Left ventricle myocardium inferior (tissue), 1 donor: Measurements from ENCODE around the gene MATK. TPM values are rescaled to one million over a fixed set of nuclear protein-coding genes. Genes with fewer than 3 reads are reported as not detected.

ENCODE experiments used
- DNase-seq: peaks from one replicate; pipeline ENCODE4 v3.0.0-alpha.2; 2020
- H3K27ac ChIP-seq: fragments of 200-600 bp; replicated peaks from 2 replicates; pipeline ENCODE4 v1.8.0; 2021
- H3K27me3 ChIP-seq: fragments of 200-600 bp; 2 replicates; pipeline ENCODE4 v1.8.0; 2021; ENCODE audit warnings: low read depth
- H3K36me3 ChIP-seq: fragments of 200-600 bp; 2 replicates; pipeline ENCODE4 v1.8.0; 2021
- H3K4me1 ChIP-seq: fragments of 200-600 bp; 2 replicates; pipeline ENCODE4 v1.8.0; 2021
- H3K4me3 ChIP-seq: fragments of 200-600 bp; 2 replicates; pipeline ENCODE4 v1.8.0; 2021; ENCODE audit warnings: mild to moderate bottlenecking, moderate library complexity
- H3K9me3 ChIP-seq: fragments of 200-600 bp; replicated peaks from 2 replicates; pipeline ENCODE4 v1.8.0; 2021
- intact Hi-C: fragments of 100-400 bp; cut with micrococcal nuclease; formaldehyde crosslinking; loops from one replicate; pipeline ENCODE4 v1.11.0; 2022
- total RNA-seq: library from RNA; stranded (reverse); fragmentation: NEBNext Ultra II Directional; extraction: Animal tissue kit (Norgen Biotek cat#: 25700); gene quantifications from one replicate; pipeline ENCODE4 v1.2.1, GENCODE V29; 2021
- TF ChIP-seq, protein P1 (sequence below): fragments of 200-600 bp; IDR thresholded peaks from 2 replicates; pipeline ENCODE4 v1.8.0; 2021; ENCODE audit warnings: antibody characterized with exemption, mild to moderate bottlenecking, borderline replicate concordance
- donor health status: DM: no; HTN: yes; CAD: no; lungs with severe emphysema.

Gene MATK
- total RNA-seq, 1 donor from 2014 or later = 0.14 TPM

- no peaks in the 10 kb centered on the region for H3K36me3 ChIP-seq
- peaks cover 7% of the 10 kb centered on the region for H3K4me1 ChIP-seq
- intact Hi-C loops = no loop called here
- H3K27me3 ChIP-seq = peaks cover 76% of the 10 kb centered on the region
- H3K27ac ChIP-seq = no peak overlapping the region
- no peaks in the 10 kb centered on the region for H3K9me3 ChIP-seq
- no peak for DNase-seq
- no peak overlapping the region for H3K4me3 ChIP-seq
- TF ChIP-seq, protein P1, sequence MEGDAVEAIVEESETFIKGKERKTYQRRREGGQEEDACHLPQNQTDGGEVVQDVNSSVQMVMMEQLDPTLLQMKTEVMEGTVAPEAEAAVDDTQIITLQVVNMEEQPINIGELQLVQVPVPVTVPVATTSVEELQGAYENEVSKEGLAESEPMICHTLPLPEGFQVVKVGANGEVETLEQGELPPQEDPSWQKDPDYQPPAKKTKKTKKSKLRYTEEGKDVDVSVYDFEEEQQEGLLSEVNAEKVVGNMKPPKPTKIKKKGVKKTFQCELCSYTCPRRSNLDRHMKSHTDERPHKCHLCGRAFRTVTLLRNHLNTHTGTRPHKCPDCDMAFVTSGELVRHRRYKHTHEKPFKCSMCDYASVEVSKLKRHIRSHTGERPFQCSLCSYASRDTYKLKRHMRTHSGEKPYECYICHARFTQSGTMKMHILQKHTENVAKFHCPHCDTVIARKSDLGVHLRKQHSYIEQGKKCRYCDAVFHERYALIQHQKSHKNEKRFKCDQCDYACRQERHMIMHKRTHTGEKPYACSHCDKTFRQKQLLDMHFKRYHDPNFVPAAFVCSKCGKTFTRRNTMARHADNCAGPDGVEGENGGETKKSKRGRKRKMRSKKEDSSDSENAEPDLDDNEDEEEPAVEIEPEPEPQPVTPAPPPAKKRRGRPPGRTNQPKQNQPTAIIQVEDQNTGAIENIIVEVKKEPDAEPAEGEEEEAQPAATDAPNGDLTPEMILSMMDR = no peak
Observed at GRCh38 chr19:3831601-3832000, 45.4 kb upstream of the MATK start.

GRCh38 chr19:3830621-3831589 is 44.7 kb upstream of the MATK start:
- H3K27me3 ChIP-seq = peaks cover 83% of the 10 kb centered on the region
- intact Hi-C loops = no loop called here

DNA sequence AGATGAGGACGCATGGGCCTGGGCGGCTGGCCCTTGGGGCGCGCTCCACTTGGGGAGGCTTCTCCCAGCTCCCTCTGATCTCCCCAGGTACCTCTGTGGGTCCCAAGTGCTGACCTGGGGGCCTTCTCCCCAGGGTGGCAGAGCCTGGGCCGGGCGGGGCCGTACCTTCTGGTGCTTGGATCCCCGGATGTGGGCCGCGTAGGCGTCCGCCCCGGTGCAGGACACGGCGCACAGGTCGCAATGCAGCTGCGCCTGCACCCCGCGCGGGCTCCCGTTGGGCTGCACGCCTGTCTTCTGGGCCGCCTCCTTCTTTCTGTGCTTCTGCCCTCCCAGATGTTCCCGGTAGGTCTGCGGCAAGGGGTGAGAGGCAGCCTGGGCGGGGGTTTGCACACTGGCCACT is 41.1 kb upstream of the MATK start:
- intact Hi-C loops = no loop called here

More at GRCh38 chr19:3830621-3831589, 44.7 kb upstream of the MATK start:
- Histone ChIP-seq H3K9me3 (no peaks in the 10 kb centered on the region), H3K4me3 (no peak overlapping the region), H3K36me3 (no peaks in the 10 kb centered on the region), H3K4me1 (peaks cover 7% of the 10 kb centered on the region), H3K27ac (no peak overlapping the region)
- no peak for DNase-seq
- TF ChIP-seq, protein P1 = no peak

GRCh38 chr19:3826163-3826562 is 40.0 kb upstream of the MATK start:
- no peak for DNase-seq
- Histone ChIP-seq H3K4me1 (peaks cover 10% of the 10 kb centered on the region), H3K36me3 (no peaks in the 10 kb centered on the region), H3K4me3 (no peak overlapping the region), H3K27ac (no peak overlapping the region), H3K9me3 (no peaks in the 10 kb centered on the region), H3K27me3 (peaks cover 64% of the 10 kb centered on the region)
- intact Hi-C loops = no loop called here
- TF ChIP-seq, protein P1 = no peak

More for the DNA sequence above, 41.1 kb upstream of the MATK start:
- TF ChIP-seq, protein P1 = no peak
- DNase-seq = no peak
- Histone ChIP-seq H3K4me3 (no peak overlapping the region), H3K4me1 (peaks cover 7% of the 10 kb centered on the region), H3K9me3 (no peaks in the 10 kb centered on the region), H3K27me3 (peaks cover 74% of the 10 kb centered on the region), H3K36me3 (no peaks in the 10 kb centered on the region), H3K27ac (no peak overlapping the region)

DNA sequence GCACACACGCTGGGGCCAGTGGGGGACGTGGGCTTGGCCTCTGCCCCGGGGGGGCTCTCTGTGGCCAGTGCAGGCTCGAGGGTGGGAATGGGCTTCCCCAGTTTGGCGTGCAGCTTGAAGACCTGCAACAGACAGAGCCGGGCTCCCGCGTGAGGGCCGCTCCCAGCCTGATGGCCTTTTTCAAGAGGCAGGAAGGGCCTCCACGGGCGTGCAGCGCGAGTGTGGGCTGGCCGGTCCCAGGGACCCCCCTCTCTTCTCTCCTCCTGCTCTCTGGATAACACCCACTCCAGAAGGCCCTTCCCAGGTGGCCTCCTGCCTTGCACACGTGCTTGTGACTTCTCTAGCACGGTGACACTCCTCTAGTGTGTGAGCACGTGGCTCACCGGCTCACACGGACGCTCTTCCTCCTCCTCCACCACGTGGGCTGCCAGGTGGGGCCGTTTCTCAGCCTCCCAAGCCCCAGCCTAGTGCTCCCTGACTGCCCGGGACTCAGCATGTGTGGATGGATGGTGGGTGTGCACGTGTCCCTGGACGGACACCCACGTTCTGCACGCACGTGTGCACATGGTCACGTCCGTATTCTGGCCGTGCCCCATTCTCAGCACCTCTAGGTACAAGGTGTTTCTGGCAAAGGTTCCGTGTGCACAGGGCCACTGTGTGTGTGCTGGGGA is 39.2 kb upstream of the MATK start:
- no peaks in the 10 kb centered on the region for H3K36me3 ChIP-seq
- no peaks in the 10 kb centered on the region for H3K9me3 ChIP-seq
- TF ChIP-seq, protein P1 = no peak
- H3K4me1 ChIP-seq = peaks cover 10% of the 10 kb centered on the region
- DNase-seq = no peak
- peaks cover 57% of the 10 kb centered on the region for H3K27me3 ChIP-seq
- intact Hi-C loops = no loop called here
- H3K4me3 ChIP-seq = no peak overlapping the region
- H3K27ac ChIP-seq = no peak overlapping the region
